ENCODE data around the gene LMBR1L.

DNA sequence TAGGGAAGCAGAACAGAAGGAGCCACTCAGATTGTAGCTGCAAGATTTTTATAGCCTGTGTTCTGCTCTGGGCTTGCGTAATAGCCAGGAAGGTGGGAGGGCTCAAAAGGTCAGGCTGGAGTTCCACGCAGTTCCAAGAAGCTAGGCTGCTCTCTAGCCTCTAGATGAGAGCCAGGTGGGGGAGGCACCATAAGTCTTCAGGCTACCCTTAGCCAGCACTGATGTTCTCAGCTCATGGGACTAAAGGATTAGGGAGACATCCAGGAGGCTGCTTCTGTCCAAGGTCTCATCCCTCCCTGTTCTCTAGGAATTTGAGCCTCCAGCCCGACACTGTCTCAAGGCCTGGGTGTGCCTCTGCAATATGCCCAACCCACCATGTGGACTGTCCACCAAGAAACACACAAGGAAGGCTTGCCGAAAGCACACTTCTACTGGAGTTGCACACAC lies 1.7 kb downstream of the LMBR1L start:
- TF ChIP-seq, protein P1, sequence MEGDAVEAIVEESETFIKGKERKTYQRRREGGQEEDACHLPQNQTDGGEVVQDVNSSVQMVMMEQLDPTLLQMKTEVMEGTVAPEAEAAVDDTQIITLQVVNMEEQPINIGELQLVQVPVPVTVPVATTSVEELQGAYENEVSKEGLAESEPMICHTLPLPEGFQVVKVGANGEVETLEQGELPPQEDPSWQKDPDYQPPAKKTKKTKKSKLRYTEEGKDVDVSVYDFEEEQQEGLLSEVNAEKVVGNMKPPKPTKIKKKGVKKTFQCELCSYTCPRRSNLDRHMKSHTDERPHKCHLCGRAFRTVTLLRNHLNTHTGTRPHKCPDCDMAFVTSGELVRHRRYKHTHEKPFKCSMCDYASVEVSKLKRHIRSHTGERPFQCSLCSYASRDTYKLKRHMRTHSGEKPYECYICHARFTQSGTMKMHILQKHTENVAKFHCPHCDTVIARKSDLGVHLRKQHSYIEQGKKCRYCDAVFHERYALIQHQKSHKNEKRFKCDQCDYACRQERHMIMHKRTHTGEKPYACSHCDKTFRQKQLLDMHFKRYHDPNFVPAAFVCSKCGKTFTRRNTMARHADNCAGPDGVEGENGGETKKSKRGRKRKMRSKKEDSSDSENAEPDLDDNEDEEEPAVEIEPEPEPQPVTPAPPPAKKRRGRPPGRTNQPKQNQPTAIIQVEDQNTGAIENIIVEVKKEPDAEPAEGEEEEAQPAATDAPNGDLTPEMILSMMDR (IDR thresholded peaks at IDR 0.05) = no peak
- no peak for TF ChIP-seq POLR2A (IDR thresholded peaks at IDR 0.05)
- TF ChIP-seq POLR2AphosphoS5 (IDR thresholded peaks at IDR 0.05) = peak in 1 of 3 donors; percentile 28

Data from breast epithelium (tissue), 3 donors.